Measurements from ENCODE around the gene PLD6. TPM values are rescaled to one million over a fixed set of nuclear protein-coding genes. Genes with fewer than 3 reads are reported as not detected.

The PLD6 gene
- total and polyA plus RNA-seq, 2 donors, result 1.9 to 3.8 TPM

DNA sequence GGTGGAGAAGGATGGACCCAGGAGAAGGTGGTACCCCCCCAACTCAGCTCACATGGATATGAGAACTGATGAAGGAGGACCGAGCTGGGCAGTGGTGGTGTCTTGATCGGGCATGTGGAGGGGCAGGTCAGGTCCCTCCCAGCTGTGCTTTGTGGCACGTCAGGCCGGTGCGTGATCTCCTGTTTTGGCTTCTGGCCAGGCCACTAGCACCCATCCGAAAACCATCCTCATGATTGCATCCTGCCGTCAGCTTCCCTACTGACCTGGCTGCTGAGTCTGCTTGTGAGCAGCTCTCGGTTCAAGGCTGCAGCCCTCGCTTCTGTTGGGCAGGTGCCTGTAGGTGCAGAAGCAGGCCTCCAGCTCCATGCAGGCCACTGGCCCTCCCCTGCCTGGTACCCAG lies 53.1 kb downstream of the PLD6 start:
- 96% methylated on average over 9 of the region's 9 CpGs for WGBS
- no peak overlapping the region for H3K4me3 ChIP-seq (ENCODE audit: low read length in 2 of 2)
- H3K4me1 ChIP-seq (ENCODE audit: control insufficient read depth in 2 of 2, insufficient read depth in 2 of 2, low read length in 2 of 2), result peaks cover 0 to 25% of the 10 kb centered on the region in 2 donors
- H3K9me3 ChIP-seq (ENCODE audit: control insufficient read depth in 2 of 2, insufficient read depth in 1 of 2, low read length in 1 of 2), result no peaks in the 10 kb centered on the region
- peaks cover 75 to 83% of the 10 kb centered on the region in 2 donors for H3K36me3 ChIP-seq (ENCODE audit: control insufficient read depth in 2 of 2, insufficient read depth in 2 of 2, low read length in 1 of 2)
- H3K27me3 ChIP-seq (ENCODE audit: control insufficient read depth in 2 of 2, insufficient read depth in 1 of 2, low read length in 1 of 2), result no peaks in the 10 kb centered on the region
- no peak overlapping the region for H3K27ac ChIP-seq (ENCODE audit: low read depth in 1 of 2, low read length in 1 of 2)
- DNase-seq (ENCODE audit: low read depth in 6 of 9, low spot score in 9 of 9), result no peak

DNA sequence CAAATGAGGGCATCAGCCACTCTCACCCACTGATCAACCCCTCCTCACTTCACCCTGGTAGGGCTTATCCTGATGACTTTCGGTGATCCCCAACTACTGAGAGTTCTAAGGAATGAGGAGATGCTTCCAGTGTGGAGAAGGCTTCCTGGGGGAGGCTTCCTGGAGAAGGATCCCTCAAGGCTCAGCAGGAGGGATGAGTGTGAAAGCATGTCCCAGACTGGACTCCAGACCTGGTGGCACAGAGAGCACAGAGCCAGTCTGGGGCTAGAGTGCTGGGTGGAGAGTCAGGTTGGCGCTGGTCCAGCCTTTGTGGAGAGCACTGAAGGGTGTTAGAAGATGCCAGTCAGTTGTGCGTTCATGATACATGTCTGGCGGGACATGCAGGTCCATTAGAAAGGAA lies 53.7 kb downstream of the PLD6 start:
- no peak overlapping the region for H3K27ac ChIP-seq (ENCODE audit: low read depth in 1 of 2, low read length in 1 of 2)
- H3K4me3 ChIP-seq (ENCODE audit: low read length in 2 of 2), result no peak overlapping the region
- no peak for DNase-seq (ENCODE audit: low read depth in 6 of 9, low spot score in 9 of 9)
- H3K36me3 ChIP-seq (ENCODE audit: control insufficient read depth in 2 of 2, insufficient read depth in 2 of 2, low read length in 1 of 2), result peaks cover 78 to 86% of the 10 kb centered on the region in 2 donors
- no peaks in the 10 kb centered on the region for H3K27me3 ChIP-seq (ENCODE audit: control insufficient read depth in 2 of 2, insufficient read depth in 1 of 2, low read length in 1 of 2)
- 96% methylated on average over 4 of the region's 4 CpGs for WGBS
- H3K4me1 ChIP-seq (ENCODE audit: control insufficient read depth in 2 of 2, insufficient read depth in 2 of 2, low read length in 2 of 2), result peaks cover 0 to 25% of the 10 kb centered on the region in 2 donors
- no peaks in the 10 kb centered on the region for H3K9me3 ChIP-seq (ENCODE audit: control insufficient read depth in 2 of 2, insufficient read depth in 1 of 2, low read length in 1 of 2)

DNA sequence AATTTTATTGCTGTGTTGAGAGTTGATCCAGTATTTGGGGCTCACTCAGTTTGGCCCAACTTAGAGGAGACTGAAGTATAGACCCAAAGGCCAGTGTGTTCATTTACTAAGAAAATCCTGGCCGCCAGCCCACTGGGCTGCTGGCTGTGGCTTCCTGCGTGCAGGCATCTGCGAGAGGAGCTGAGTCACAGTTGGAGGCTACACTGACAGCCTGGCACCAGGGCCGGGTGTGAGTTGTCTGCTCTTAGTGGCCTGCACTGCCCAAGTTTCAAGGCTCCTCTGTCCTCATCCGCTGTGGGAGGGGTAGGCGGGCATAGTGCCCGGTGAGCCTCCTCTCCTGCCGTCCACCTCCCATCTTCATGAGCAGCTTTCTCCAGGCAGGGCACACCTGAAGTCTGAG lies 54.2 kb downstream of the PLD6 start:
- H3K36me3 ChIP-seq (ENCODE audit: control insufficient read depth in 2 of 2, insufficient read depth in 2 of 2, low read length in 1 of 2), result peaks cover 78 to 86% of the 10 kb centered on the region in 2 donors
- H3K27ac ChIP-seq (ENCODE audit: low read depth in 1 of 2, low read length in 1 of 2), result no peak overlapping the region
- 56% methylated on average over 8 of the region's 8 CpGs for WGBS
- H3K4me1 ChIP-seq (ENCODE audit: control insufficient read depth in 2 of 2, insufficient read depth in 2 of 2, low read length in 2 of 2), result peaks cover 0 to 21% of the 10 kb centered on the region in 2 donors
- DNase-seq (ENCODE audit: low read depth in 6 of 9, low spot score in 9 of 9), result no peak
- H3K4me3 ChIP-seq (ENCODE audit: low read length in 2 of 2), result no peak overlapping the region
- H3K27me3 ChIP-seq (ENCODE audit: control insufficient read depth in 2 of 2, insufficient read depth in 1 of 2, low read length in 1 of 2), result no peaks in the 10 kb centered on the region
- H3K9me3 ChIP-seq (ENCODE audit: control insufficient read depth in 2 of 2, insufficient read depth in 1 of 2, low read length in 1 of 2), result peaks cover 0 to 3% of the 10 kb centered on the region in 2 donors

DNA sequence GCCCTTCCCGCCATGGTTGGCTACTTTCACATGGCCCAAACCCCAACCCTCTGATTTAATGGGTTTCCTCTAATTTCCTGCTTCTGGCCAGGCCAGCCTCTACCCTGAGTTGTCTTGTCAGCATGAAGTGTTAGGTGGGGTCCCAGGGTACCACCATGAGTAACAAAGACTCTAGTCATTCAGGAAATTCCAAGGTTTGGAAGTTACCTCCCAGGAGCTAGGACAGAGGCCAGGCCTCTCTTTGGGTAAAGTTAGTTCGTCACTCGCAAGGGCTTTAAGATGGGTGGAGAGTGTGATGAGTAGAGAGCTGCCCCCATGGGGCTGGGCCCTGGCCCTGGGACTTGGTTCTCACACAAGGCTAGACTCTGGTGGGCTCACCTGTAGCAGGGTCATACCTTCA lies 54.6 kb downstream of the PLD6 start:
- H3K27ac ChIP-seq (ENCODE audit: low read depth in 1 of 2, low read length in 1 of 2), result no peak overlapping the region

DNA sequence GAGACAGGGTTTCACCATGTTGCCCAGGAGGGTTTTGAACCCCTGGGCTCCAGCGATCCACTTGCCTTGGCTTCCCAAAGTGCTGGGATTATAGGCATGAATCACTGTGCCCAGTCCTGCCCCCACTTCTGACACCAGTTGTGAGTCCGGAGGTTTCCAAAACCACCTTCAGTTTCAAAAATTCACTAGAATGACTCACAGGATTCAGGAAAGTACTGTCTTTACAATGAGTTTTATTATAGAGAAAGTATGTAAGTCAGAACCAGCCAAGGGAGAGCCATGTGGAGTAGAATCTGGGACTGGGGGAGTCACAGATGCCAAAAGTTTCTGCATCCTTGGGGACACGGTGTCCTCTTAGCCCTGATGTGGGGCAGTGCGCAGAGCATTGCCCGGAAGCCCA lies 55.1 kb downstream of the PLD6 start:
- 98% methylated on average over 5 of the region's 5 CpGs for WGBS
- Histone ChIP-seq H3K27ac (ENCODE audit: low read depth in 1 of 2, low read length in 1 of 2) (no peak overlapping the region), H3K9me3 (ENCODE audit: control insufficient read depth in 2 of 2, insufficient read depth in 1 of 2, low read length in 1 of 2) (peaks cover 0 to 4% of the 10 kb centered on the region in 2 donors), H3K27me3 (ENCODE audit: control insufficient read depth in 2 of 2, insufficient read depth in 1 of 2, low read length in 1 of 2) (no peaks in the 10 kb centered on the region), H3K36me3 (ENCODE audit: control insufficient read depth in 2 of 2, insufficient read depth in 2 of 2, low read length in 1 of 2) (peaks cover 78 to 86% of the 10 kb centered on the region in 2 donors), H3K4me1 (ENCODE audit: control insufficient read depth in 2 of 2, insufficient read depth in 2 of 2, low read length in 2 of 2) (peaks cover 0 to 14% of the 10 kb centered on the region in 2 donors), H3K4me3 (ENCODE audit: low read length in 2 of 2) (no peak overlapping the region)
- no peak for DNase-seq (ENCODE audit: low read depth in 6 of 9, low spot score in 9 of 9)

More for the DNA sequence above, 54.6 kb downstream of the PLD6 start:
- Histone ChIP-seq H3K9me3 (ENCODE audit: control insufficient read depth in 2 of 2, insufficient read depth in 1 of 2, low read length in 1 of 2) (peaks cover 0 to 4% of the 10 kb centered on the region in 2 donors), H3K36me3 (ENCODE audit: control insufficient read depth in 2 of 2, insufficient read depth in 2 of 2, low read length in 1 of 2) (peaks cover 78 to 86% of the 10 kb centered on the region in 2 donors), H3K4me1 (ENCODE audit: control insufficient read depth in 2 of 2, insufficient read depth in 2 of 2, low read length in 2 of 2) (peaks cover 0 to 17% of the 10 kb centered on the region in 2 donors), H3K27me3 (ENCODE audit: control insufficient read depth in 2 of 2, insufficient read depth in 1 of 2, low read length in 1 of 2) (no peaks in the 10 kb centered on the region), H3K4me3 (ENCODE audit: low read length in 2 of 2) (no peak overlapping the region)
- WGBS, result 99% methylated on average over 3 of the region's 3 CpGs
- DNase-seq (ENCODE audit: low read depth in 6 of 9, low spot score in 9 of 9), result no peak

Other genes starting within 250 kb of the PLD6 start
- gene TNFRSF13B, start 234.2 kb downstream of the PLD6 start, total RNA-seq, result 0.14 TPM
- gene TNFRSF13B, start 234.2 kb downstream of the PLD6 start, polyA plus RNA-seq, result 2.6 TPM
- gene MPRIP, start 163.9 kb downstream of the PLD6 start, total RNA-seq, result 99.8 TPM
- gene MPRIP, start 163.9 kb downstream of the PLD6 start, polyA plus RNA-seq, result 137 TPM
- gene FLCN, start 30.8 kb upstream of the PLD6 start, total RNA-seq, result 14.6 TPM
- gene FLCN, start 30.8 kb upstream of the PLD6 start, polyA plus RNA-seq, result 14.4 TPM
- 105 TPM for gene COPS3, start 74.9 kb upstream of the PLD6 start, total RNA-seq
- gene COPS3, start 74.9 kb upstream of the PLD6 start, polyA plus RNA-seq, result 56.6 TPM
- gene NT5M, start 97.0 kb upstream of the PLD6 start, total RNA-seq, result 6.0 TPM
- 7.3 TPM for gene NT5M, start 97.0 kb upstream of the PLD6 start, polyA plus RNA-seq